OCI-LY7 (cell line): ENCODE data around the gene CARD11. TPM values are rescaled to one million over a fixed set of nuclear protein-coding genes. Genes with fewer than 3 reads are reported as not detected.

Source experiments
- BruUV-seq: library from RNA; stranded (reverse); fragments of 400-500 nt; replicated peaks from 2 replicates; lab custom pipeline; 2021; lab: Mats Ljungman, UMichigan
- CTCF ChIA-PET: fragments of 300-600 bp; sonication (Branson Sonifier 250); formaldehyde crosslinking; loops from one replicate; lab custom pipeline; 2022; ENCODE audit warnings: antibody characterized with exemption; ENCODE audit not compliant: unreplicated experiment; lab: Charles Lee
- POLR2A ChIA-PET: fragments of 300-600 bp; sonication (Branson Sonifier 250); formaldehyde crosslinking; loops from one replicate; lab custom pipeline; 2022; ENCODE audit warnings: antibody characterized with exemption; lab: Charles Lee
- DNase-seq: peaks from one replicate; pipeline ENCODE4 v3.0.0-alpha.2; 2015; ENCODE audit warnings: low spot score
- H2AFZ ChIP-seq: fragments of 200-600 bp; sonication (generic), shearing (Covaris generic); 2 replicates; pipeline ENCODE4 v1.6.1; 2014; ENCODE audit warnings: mild to moderate bottlenecking, antibody characterized with exemption, low read length, moderate library complexity
- H3K27ac ChIP-seq: fragments of 200-600 bp; sonication (generic); 2 replicates; pipeline ENCODE4 v1.5.1; 2014; ENCODE audit warnings: mixed run types, low read depth, mild to moderate bottlenecking, moderate library complexity, low read length, inconsistent platforms; ENCODE audit not compliant: poor library complexity, severe bottlenecking
- H3K36me3 ChIP-seq: fragments of 200-600 bp; sonication (generic); 2 replicates; pipeline ENCODE4 v1.6.1; 2014; ENCODE audit warnings: mild to moderate bottlenecking, antibody characterized with exemption, low read length, moderate library complexity, mixed read lengths; ENCODE audit not compliant: insufficient read depth
- H3K4me1 ChIP-seq: fragments of 200-600 bp; sonication (generic); 2 replicates; pipeline ENCODE4 v1.5.1; 2014; ENCODE audit warnings: mild to moderate bottlenecking, low read length; ENCODE audit not compliant: insufficient read depth, poor library complexity, severe bottlenecking
- H3K4me2 ChIP-seq: fragments of 200-600 bp; sonication (generic); 2 replicates; pipeline ENCODE4 v1.6.1; 2014; ENCODE audit warnings: mild to moderate bottlenecking, low read length
- H3K4me3 ChIP-seq: fragments of 200-600 bp; sonication (generic); 2 replicates; pipeline ENCODE4 v1.5.1; 2014; ENCODE audit warnings: mild to moderate bottlenecking, low read depth, low read length; ENCODE audit not compliant: poor library complexity, severe bottlenecking
- H3K79me2 ChIP-seq: fragments of 200-600 bp; sonication (generic); 2 replicates; pipeline ENCODE4 v1.6.1; 2016; ENCODE audit warnings: low read depth, mild to moderate bottlenecking, low read length, moderate library complexity, mixed read lengths; ENCODE audit not compliant: insufficient read depth
- H3K9me2 ChIP-seq: fragments of 200-600 bp; sonication (generic); 2 replicates; pipeline ENCODE4 v1.6.1; 2016; ENCODE audit warnings: mild to moderate bottlenecking, low read length, mixed read lengths; ENCODE audit not compliant: insufficient read depth
- H3K9me3 ChIP-seq: fragments of 200-600 bp; sonication (generic); 2 replicates; pipeline ENCODE4 v1.6.1; 2014; ENCODE audit warnings: mild to moderate bottlenecking, mixed run types, low read length, mixed read lengths
- H4K20me1 ChIP-seq: fragments of 200-600 bp; sonication (generic); 2 replicates; pipeline ENCODE4 v1.6.1; 2014; ENCODE audit warnings: mild to moderate bottlenecking, antibody characterized with exemption, low read length, moderate library complexity, mixed read lengths; ENCODE audit not compliant: insufficient read depth
- CTCF ChIP-seq: fragments of 200-600 bp; sonication (generic); conservative IDR thresholded peaks from 2 replicates; pipeline ENCODE4 v1.5.1; 2014; ENCODE audit warnings: mild to moderate bottlenecking, antibody characterized with exemption, low read length, moderate library complexity, mixed read lengths
- EZH2phosphoT487 ChIP-seq: fragments of 200-600 bp; sonication (generic); IDR thresholded peaks from 2 replicates; pipeline ENCODE4 v1.6.1; 2018; ENCODE audit warnings: low read depth, borderline replicate concordance, mild to moderate bottlenecking, mixed run types, antibody characterized with exemption, low read length, moderate library complexity, mixed read lengths
- intact Hi-C: fragments of 100-400 bp; cut with micrococcal nuclease; formaldehyde crosslinking; loops from one replicate; pipeline ENCODE4 v1.10.0; 2022; ENCODE audit not compliant: unreplicated experiment
- total RNA-seq, 2 experiments: library from RNA; depleted of rRNA in 1 of 2; stranded (reverse); fragments of >200 nt in 1 of 2; shearing (Covaris generic) in 1 of 2; gene quantifications; 2 replicates each; pipeline ENCODE4 v1.2.3, GENCODE V29; 2014 to 2022

The CARD11 gene
- total RNA-seq, 2 experiments from 2014 or later, result 33.8 to 63.5 TPM

GRCh38 chr7:2882111-2882510, 161.6 kb downstream of the CARD11 start:
- H3K4me3 ChIP-seq, result no peak overlapping the region
- intact Hi-C loops, result no loop called here
- no peak overlapping the region for H3K27ac ChIP-seq
- no peaks in the 10 kb centered on the region for H3K79me2 ChIP-seq
- H3K4me1 ChIP-seq, result peaks cover 30% of the 10 kb centered on the region
- H3K4me2 ChIP-seq, result no peak overlapping the region
- no peaks in the 10 kb centered on the region for H3K36me3 ChIP-seq
- no peak for DNase-seq
- no TSS peak for BruUV-seq
- ChIA-PET POLR2A (no interaction called here), CTCF (no interaction called here)
- no peaks in the 10 kb centered on the region for H4K20me1 ChIP-seq
- TF ChIP-seq EZH2phosphoT487 (no peak), CTCF (no peak)
- no peaks in the 10 kb centered on the region for H3K9me3 ChIP-seq
- H3K9me2 ChIP-seq, result no peaks in the 10 kb centered on the region
- H2AFZ ChIP-seq, result no peak overlapping the region

GRCh38 chr7:2880874-2881533, 162.7 kb downstream of the CARD11 start:
- H3K9me3 ChIP-seq, result no peaks in the 10 kb centered on the region
- H3K4me1 ChIP-seq, result peaks cover 26% of the 10 kb centered on the region
- BruUV-seq, result no TSS peak
- intact Hi-C loops, result no loop called here
- no peak overlapping the region for H3K27ac ChIP-seq
- CTCF ChIA-PET, result no interaction called here
- H3K79me2 ChIP-seq, result no peaks in the 10 kb centered on the region
- no peak for DNase-seq
- H3K4me2 ChIP-seq, result no peak overlapping the region
- TF ChIP-seq CTCF (no peak), EZH2phosphoT487 (no peak)
- H4K20me1 ChIP-seq, result no peaks in the 10 kb centered on the region
- H2AFZ ChIP-seq, result no peak overlapping the region
- H3K9me2 ChIP-seq, result no peaks in the 10 kb centered on the region
- no peak overlapping the region for H3K4me3 ChIP-seq
- POLR2A ChIA-PET, result interaction anchor here (0.5 to 0.7 kb wide), 2 partner anchors 52 to 271 kb away, joined by 3 to 6 read pairs; no protein-coding TSS in a partner anchor
- H3K36me3 ChIP-seq, result no peaks in the 10 kb centered on the region

- no TSS peak for BruUV-seq
- Histone ChIP-seq H3K9me2 (no peaks in the 10 kb centered on the region), H4K20me1 (no peaks in the 10 kb centered on the region), H3K27ac (no peak overlapping the region), H3K4me3 (no peak overlapping the region), H3K79me2 (no peaks in the 10 kb centered on the region), H2AFZ (no peak overlapping the region), H3K36me3 (no peaks in the 10 kb centered on the region), H3K4me1 (peaks cover 27% of the 10 kb centered on the region), H3K4me2 (no peak overlapping the region), H3K9me3 (no peaks in the 10 kb centered on the region)
- ChIA-PET POLR2A (no interaction called here), CTCF (no interaction called here)
- TF ChIP-seq CTCF, result no peak
- no peak for TF ChIP-seq EZH2phosphoT487
- intact Hi-C loops, result no loop called here
- no peak for DNase-seq
Measured at GRCh38 chr7:2880051-2880450, 163.6 kb downstream of the CARD11 start.
